ENCODE measurements around the gene SP100.

The SP100 gene

GRCh38 chr2:230521386-230521785 is 105.4 kb downstream of the SP100 start:
- Histone ChIP-seq H3K9ac (ENCODE audit: low read depth, low read length, poor library complexity, severe bottlenecking) (no peak overlapping the region), H3K4me1 (ENCODE audit: insufficient read depth, low read length, poor library complexity, severe bottlenecking) (no peaks in the 10 kb centered on the region), H2AFZ (ENCODE audit: low read length) (no peak overlapping the region), H3K4me2 (ENCODE audit: low read depth, low read length, poor library complexity, severe bottlenecking) (no peak overlapping the region), H3K27me3 (ENCODE audit: insufficient read depth, low read length, poor library complexity, severe bottlenecking) (no peaks in the 10 kb centered on the region), H3K36me3 (ENCODE audit: insufficient read depth, low read length) (no peaks in the 10 kb centered on the region), H3K79me2 (ENCODE audit: insufficient read depth, low read length) (no peaks in the 10 kb centered on the region), H3F3A (ENCODE audit: low read depth) (no peaks in the 10 kb centered on the region), H3K4me3 (ENCODE audit: low read length, poor library complexity, severe bottlenecking) (no peak overlapping the region), H3K9me2 (replicated peaks; ENCODE audit: low read depth, low read length) (no peaks in the 10 kb centered on the region), H4K20me1 (ENCODE audit: insufficient read depth, low read length, poor library complexity, severe bottlenecking) (no peaks in the 10 kb centered on the region), H3K9me3 (ENCODE audit: insufficient read depth, low read depth, low read length) (peaks cover 29% of the 10 kb centered on the region)
- TF ChIP-seq EZH2phosphoT487 (IDR thresholded peaks at IDR 0.05; ENCODE audit: borderline replicate concordance) (no peak), CTCF (conservative IDR thresholded peaks at IDR 0.05; ENCODE audit: low read length) (no peak)

- Histone ChIP-seq H3K9me3 (ENCODE audit: insufficient read depth, low read depth, low read length) (peaks cover 27% of the 10 kb centered on the region), H3K4me2 (ENCODE audit: low read depth, low read length, poor library complexity, severe bottlenecking) (no peak overlapping the region), H3K4me1 (ENCODE audit: insufficient read depth, low read length, poor library complexity, severe bottlenecking) (no peaks in the 10 kb centered on the region), H3F3A (ENCODE audit: low read depth) (no peaks in the 10 kb centered on the region), H2AFZ (ENCODE audit: low read length) (no peak overlapping the region), H3K79me2 (ENCODE audit: insufficient read depth, low read length) (no peaks in the 10 kb centered on the region), H3K4me3 (ENCODE audit: low read length, poor library complexity, severe bottlenecking) (no peak overlapping the region), H3K27me3 (ENCODE audit: insufficient read depth, low read length, poor library complexity, severe bottlenecking) (no peaks in the 10 kb centered on the region), H4K20me1 (ENCODE audit: insufficient read depth, low read length, poor library complexity, severe bottlenecking) (no peaks in the 10 kb centered on the region), H3K36me3 (ENCODE audit: insufficient read depth, low read length) (no peaks in the 10 kb centered on the region), H3K9ac (ENCODE audit: low read depth, low read length, poor library complexity, severe bottlenecking) (no peak overlapping the region), H3K9me2 (replicated peaks; ENCODE audit: low read depth, low read length) (no peaks in the 10 kb centered on the region)
- TF ChIP-seq CTCF (conservative IDR thresholded peaks at IDR 0.05; ENCODE audit: low read length) (no peak), EZH2phosphoT487 (IDR thresholded peaks at IDR 0.05; ENCODE audit: borderline replicate concordance) (no peak)
Measured at GRCh38 chr2:230525682-230526081, 109.7 kb downstream of the SP100 start.

DNA sequence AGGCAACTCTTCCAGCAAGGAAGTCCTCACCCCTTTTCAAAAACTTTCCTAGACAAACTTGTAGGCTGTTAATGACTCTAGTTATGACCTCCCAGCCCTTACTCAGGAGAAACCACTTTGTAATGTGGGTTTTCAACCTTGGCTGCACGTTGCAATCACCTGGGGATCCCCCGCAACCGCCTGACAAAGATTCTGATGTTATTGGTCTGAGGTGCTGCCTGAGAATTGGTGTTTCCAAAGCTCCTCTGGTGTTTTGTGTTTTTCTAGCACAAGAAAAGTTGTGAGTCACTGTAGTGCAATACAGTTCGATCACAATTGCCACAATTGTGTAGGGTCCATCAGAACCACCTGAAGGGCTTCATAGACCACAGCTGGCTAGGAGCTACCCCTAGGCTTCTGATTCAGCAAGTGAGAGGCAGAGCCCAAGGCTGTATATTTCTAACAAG is 121.6 kb downstream of the SP100 start:
- Histone ChIP-seq H3K4me1 (ENCODE audit: insufficient read depth, low read length, poor library complexity, severe bottlenecking) (no peaks in the 10 kb centered on the region), H3K9me3 (ENCODE audit: insufficient read depth, low read depth, low read length) (no peaks in the 10 kb centered on the region), H3F3A (ENCODE audit: low read depth) (no peaks in the 10 kb centered on the region), H3K4me2 (ENCODE audit: low read depth, low read length, poor library complexity, severe bottlenecking) (no peak overlapping the region), H3K9me2 (replicated peaks; ENCODE audit: low read depth, low read length) (no peaks in the 10 kb centered on the region), H3K9ac (ENCODE audit: low read depth, low read length, poor library complexity, severe bottlenecking) (no peak overlapping the region), H3K27me3 (ENCODE audit: insufficient read depth, low read length, poor library complexity, severe bottlenecking) (no peaks in the 10 kb centered on the region), H3K79me2 (ENCODE audit: insufficient read depth, low read length) (no peaks in the 10 kb centered on the region), H4K20me1 (ENCODE audit: insufficient read depth, low read length, poor library complexity, severe bottlenecking) (no peaks in the 10 kb centered on the region), H3K4me3 (ENCODE audit: low read length, poor library complexity, severe bottlenecking) (no peak overlapping the region), H3K36me3 (ENCODE audit: insufficient read depth, low read length) (no peaks in the 10 kb centered on the region), H2AFZ (ENCODE audit: low read length) (no peak overlapping the region)
- TF ChIP-seq CTCF (conservative IDR thresholded peaks at IDR 0.05; ENCODE audit: low read length): no peak
- no peak for TF ChIP-seq EZH2phosphoT487 (IDR thresholded peaks at IDR 0.05; ENCODE audit: borderline replicate concordance)

All from Loucy (cell line).